ENCODE results near the gene RCBTB2. TPM values are rescaled to one million over a fixed set of nuclear protein-coding genes. Genes with fewer than 3 reads are reported as not detected.

The RCBTB2 gene
- total RNA-seq, 4 donors from 2014 or later = 7.0 to 10.6 (median 8.5) TPM

GRCh38 chr13:48504606-48505005 is 28.3 kb downstream of the RCBTB2 start:
- H3K27me3 ChIP-seq = no peaks in the 10 kb centered on the region
- H3K36me3 ChIP-seq = peaks cover 0 to 35% (median 0%) of the 10 kb centered on the region in 3 donors
- H3K4me3 ChIP-seq = no peak overlapping the region
- no peaks in the 10 kb centered on the region for H3K9me3 ChIP-seq
- peaks cover 0 to 18% (median 10%) of the 10 kb centered on the region in 4 donors for H3K4me1 ChIP-seq
- no peak for TF ChIP-seq EP300 (IDR thresholded peaks at IDR 0.05)
- TF ChIP-seq, protein P1, sequence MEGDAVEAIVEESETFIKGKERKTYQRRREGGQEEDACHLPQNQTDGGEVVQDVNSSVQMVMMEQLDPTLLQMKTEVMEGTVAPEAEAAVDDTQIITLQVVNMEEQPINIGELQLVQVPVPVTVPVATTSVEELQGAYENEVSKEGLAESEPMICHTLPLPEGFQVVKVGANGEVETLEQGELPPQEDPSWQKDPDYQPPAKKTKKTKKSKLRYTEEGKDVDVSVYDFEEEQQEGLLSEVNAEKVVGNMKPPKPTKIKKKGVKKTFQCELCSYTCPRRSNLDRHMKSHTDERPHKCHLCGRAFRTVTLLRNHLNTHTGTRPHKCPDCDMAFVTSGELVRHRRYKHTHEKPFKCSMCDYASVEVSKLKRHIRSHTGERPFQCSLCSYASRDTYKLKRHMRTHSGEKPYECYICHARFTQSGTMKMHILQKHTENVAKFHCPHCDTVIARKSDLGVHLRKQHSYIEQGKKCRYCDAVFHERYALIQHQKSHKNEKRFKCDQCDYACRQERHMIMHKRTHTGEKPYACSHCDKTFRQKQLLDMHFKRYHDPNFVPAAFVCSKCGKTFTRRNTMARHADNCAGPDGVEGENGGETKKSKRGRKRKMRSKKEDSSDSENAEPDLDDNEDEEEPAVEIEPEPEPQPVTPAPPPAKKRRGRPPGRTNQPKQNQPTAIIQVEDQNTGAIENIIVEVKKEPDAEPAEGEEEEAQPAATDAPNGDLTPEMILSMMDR (IDR thresholded peaks at IDR 0.05) = no peak
- TF ChIP-seq POLR2A (IDR thresholded peaks at IDR 0.05) = no peak
- no peak for DNase-seq (ENCODE audit: low spot score in 2 of 2)
- whole genome bisulfite sequencing, 2 donors = 90 to 93% methylated on average over 8 of the region's 8 CpGs
- H3K27ac ChIP-seq = peak overlapping the region in 2 of 4 donors; percentile 59 to 74

GRCh38 chr13:48502601-48503319 is 30.1 kb downstream of the RCBTB2 start:
- no peaks in the 10 kb centered on the region for H3K27me3 ChIP-seq
- no peak overlapping the region for H3K4me3 ChIP-seq
- WGBS, 2 donors = 90 to 92% methylated on average over 19 of the region's 19 CpGs
- H3K4me1 ChIP-seq = peaks cover 0 to 18% (median 10%) of the 10 kb centered on the region in 4 donors
- H3K9me3 ChIP-seq = no peaks in the 10 kb centered on the region
- TF ChIP-seq EP300 (IDR thresholded peaks at IDR 0.05) (no peak), POLR2A (IDR thresholded peaks at IDR 0.05) (no peak)
- TF ChIP-seq, protein P1 (IDR thresholded peaks at IDR 0.05) = no peak
- no peak overlapping the region for H3K27ac ChIP-seq
- DNase-seq (ENCODE audit: low spot score in 2 of 2) = no peak
- H3K36me3 ChIP-seq = peaks cover 0 to 32% (median 0%) of the 10 kb centered on the region in 3 donors

GRCh38 chr13:48501705-48502104 is 31.2 kb downstream of the RCBTB2 start:
- H3K27ac ChIP-seq = peak overlapping the region in 1 of 4 donors; percentile 8
- no peak overlapping the region for H3K4me3 ChIP-seq
- no peak for DNase-seq (ENCODE audit: low spot score in 2 of 2)
- H3K4me1 ChIP-seq = peaks cover 0 to 9% (median 4%) of the 10 kb centered on the region in 4 donors
- TF ChIP-seq, protein P1 (IDR thresholded peaks at IDR 0.05) = no peak
- TF ChIP-seq POLR2A (IDR thresholded peaks at IDR 0.05) (no peak), EP300 (IDR thresholded peaks at IDR 0.05) (no peak)
- 81 to 91% methylated on average over 2 of the region's 2 CpGs for WGBS, 2 donors
- no peaks in the 10 kb centered on the region for H3K27me3 ChIP-seq
- no peaks in the 10 kb centered on the region for H3K9me3 ChIP-seq
- peaks cover 0 to 34% (median 0%) of the 10 kb centered on the region in 3 donors for H3K36me3 ChIP-seq

DNA sequence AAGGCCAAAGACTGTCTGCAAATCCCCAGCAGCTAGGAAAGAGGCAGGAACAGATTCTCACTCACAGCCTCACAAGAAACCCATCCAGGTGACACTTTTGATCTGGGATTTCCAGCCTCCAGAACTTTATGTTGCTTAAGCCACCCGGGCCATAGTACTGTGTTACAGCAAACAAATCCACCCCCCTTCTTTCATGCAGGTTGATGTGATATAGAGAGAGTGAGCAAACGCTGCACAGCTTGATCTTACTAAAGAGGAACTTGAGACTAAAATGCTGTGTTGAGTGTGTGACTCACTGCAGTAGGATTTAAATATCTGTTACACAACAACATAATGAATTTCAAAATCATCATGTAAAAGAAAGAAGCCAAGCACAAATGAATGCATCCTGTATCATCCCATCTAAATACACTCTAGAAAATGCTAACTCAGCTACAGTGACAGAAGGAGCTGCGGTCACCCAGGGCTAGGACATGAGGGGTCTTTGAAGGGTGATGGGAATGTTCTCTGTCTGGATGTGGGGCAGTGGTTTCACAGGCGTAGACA is 32.2 kb downstream of the RCBTB2 start:
- peaks cover 0 to 38% (median 0%) of the 10 kb centered on the region in 3 donors for H3K36me3 ChIP-seq
- 78 to 82% methylated on average over 4 of the region's 4 CpGs for WGBS, 2 donors

DNA sequence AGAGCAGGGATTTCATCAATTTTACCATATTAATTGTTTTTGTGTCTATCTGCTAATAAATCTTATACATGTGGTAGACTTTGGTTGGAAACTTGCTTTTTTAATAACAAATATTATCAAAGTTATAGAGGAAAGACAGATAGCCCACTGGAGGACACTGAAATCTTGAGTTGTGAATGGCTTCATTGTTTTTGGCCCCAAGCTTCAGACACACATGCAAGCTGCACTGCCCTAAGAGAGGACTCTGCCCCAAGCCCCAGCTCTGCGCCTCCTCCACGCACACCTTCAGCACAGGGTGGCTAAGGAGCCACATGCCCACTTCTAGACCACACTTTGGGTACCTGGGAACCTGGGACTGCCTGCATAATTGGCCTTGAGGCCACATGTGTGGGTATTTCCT is 35.2 kb downstream of the RCBTB2 start:
- 71 to 74% methylated on average over 2 of the region's 2 CpGs for WGBS, 2 donors
- peaks cover 0 to 18% (median 6%) of the 10 kb centered on the region in 4 donors for H3K4me1 ChIP-seq
- peaks cover 0 to 38% (median 0%) of the 10 kb centered on the region in 3 donors for H3K36me3 ChIP-seq
- no peak overlapping the region for H3K4me3 ChIP-seq
- TF ChIP-seq, protein P1 (IDR thresholded peaks at IDR 0.05) = no peak
- no peak for TF ChIP-seq POLR2A (IDR thresholded peaks at IDR 0.05)
- TF ChIP-seq EP300 (IDR thresholded peaks at IDR 0.05) = no peak
- no peak for DNase-seq (ENCODE audit: low spot score in 2 of 2)
- no peaks in the 10 kb centered on the region for H3K9me3 ChIP-seq
- H3K27ac ChIP-seq = peak overlapping the region in 1 of 4 donors; percentile 8
- no peaks in the 10 kb centered on the region for H3K27me3 ChIP-seq

More for the DNA sequence above, 32.2 kb downstream of the RCBTB2 start:
- H3K4me3 ChIP-seq = no peak overlapping the region
- H3K27me3 ChIP-seq = no peaks in the 10 kb centered on the region
- peak overlapping the region in 2 of 4 donors; percentile 16 to 21 for H3K27ac ChIP-seq
- H3K9me3 ChIP-seq = no peaks in the 10 kb centered on the region
- H3K4me1 ChIP-seq = peaks cover 0 to 3% (median 0%) of the 10 kb centered on the region in 4 donors
- DNase-seq (ENCODE audit: low spot score in 2 of 2) = no peak
- TF ChIP-seq POLR2A (IDR thresholded peaks at IDR 0.05) (no peak), EP300 (IDR thresholded peaks at IDR 0.05) (peak in 1 of 2 donors; percentile 74)
